Measurements from ENCODE around the gene LAMA5.

Gene LAMA5

DNA sequence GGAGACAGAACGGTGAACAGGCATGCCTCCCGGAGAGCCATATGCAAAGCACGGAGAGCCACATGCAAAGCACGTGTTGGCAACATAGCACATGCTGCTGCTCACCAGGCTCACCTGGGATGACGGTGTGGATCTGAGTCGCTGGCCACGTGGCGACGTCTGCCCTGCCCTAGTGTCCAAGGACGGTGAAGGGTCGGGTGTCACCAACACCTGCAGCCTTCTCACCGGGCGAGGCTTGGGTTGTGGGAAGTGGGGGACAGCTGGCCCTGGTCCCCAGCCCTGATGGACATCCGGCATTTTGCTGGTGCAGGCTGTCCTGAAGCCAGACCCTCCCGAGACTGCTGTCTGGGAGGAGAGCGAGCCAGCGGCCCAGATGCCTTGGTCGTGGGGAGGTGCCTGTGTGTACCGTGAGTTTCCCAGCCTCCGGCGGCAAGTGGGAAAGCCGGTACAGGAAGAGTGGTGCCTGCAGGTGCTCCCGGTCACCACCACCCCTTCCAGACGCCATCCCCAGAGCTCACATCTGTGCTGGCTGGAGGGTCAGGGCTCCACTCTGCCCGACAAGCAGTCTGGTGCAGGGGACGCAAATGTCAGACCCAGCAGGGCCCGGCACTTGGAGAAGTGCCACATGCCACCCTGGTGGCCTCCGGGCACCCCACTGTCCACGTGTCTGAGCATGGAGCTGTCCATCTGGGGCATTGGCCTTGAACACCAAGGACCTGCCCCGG, 70.2 kb downstream of the LAMA5 start:
- no peak overlapping the region for H3K56ac ChIP-seq (ENCODE audit: low read length)
- no peak overlapping the region for H2BK5ac ChIP-seq (ENCODE audit: low read length)
- H3K27ac ChIP-seq (ENCODE audit: low read depth, low read length), result no peak overlapping the region
- no peaks in the 10 kb centered on the region for H3K4me1 ChIP-seq (ENCODE audit: control insufficient read depth, low read depth, low read length)
- no peak overlapping the region for H4K8ac ChIP-seq (ENCODE audit: low read depth, low read length)
- no CpG with 5 or more reads among the region's 30 CpGs for WGBS (ENCODE audit: extremely low coverage, insufficient coverage, low lambda C conversion rate)
- no peak overlapping the region for H3K4me2 ChIP-seq (ENCODE audit: low read length)
- no peak for DNase-seq
- H3K4me3 ChIP-seq (ENCODE audit: low read length), result no peak overlapping the region
- peaks cover 10% of the 10 kb centered on the region for H3K36me3 ChIP-seq (ENCODE audit: control insufficient read depth, insufficient read depth, low read length)
- no peaks in the 10 kb centered on the region for H3K27me3 ChIP-seq (ENCODE audit: insufficient read depth, low read length, poor library complexity)
- H3K23ac ChIP-seq (ENCODE audit: low read length), result no peak overlapping the region
- no peaks in the 10 kb centered on the region for H3K79me2 ChIP-seq (ENCODE audit: control insufficient read depth, insufficient read depth, low read length)
- H3K4ac ChIP-seq (ENCODE audit: low read depth, low read length), result no peak overlapping the region
- H4K5ac ChIP-seq (ENCODE audit: low read length), result no peak overlapping the region
- H3K18ac ChIP-seq (ENCODE audit: low read length), result no peak overlapping the region
- H3K9ac ChIP-seq (ENCODE audit: low read length), result no peak overlapping the region
- H2BK120ac ChIP-seq (ENCODE audit: low read depth, low read length), result no peak overlapping the region
- no peak overlapping the region for H2AK5ac ChIP-seq (ENCODE audit: low read length)
- no peaks in the 10 kb centered on the region for H3K79me1 ChIP-seq (ENCODE audit: low read length)
- H2BK15ac ChIP-seq (replicated peaks; ENCODE audit: low read depth), result no peak overlapping the region

DNA sequence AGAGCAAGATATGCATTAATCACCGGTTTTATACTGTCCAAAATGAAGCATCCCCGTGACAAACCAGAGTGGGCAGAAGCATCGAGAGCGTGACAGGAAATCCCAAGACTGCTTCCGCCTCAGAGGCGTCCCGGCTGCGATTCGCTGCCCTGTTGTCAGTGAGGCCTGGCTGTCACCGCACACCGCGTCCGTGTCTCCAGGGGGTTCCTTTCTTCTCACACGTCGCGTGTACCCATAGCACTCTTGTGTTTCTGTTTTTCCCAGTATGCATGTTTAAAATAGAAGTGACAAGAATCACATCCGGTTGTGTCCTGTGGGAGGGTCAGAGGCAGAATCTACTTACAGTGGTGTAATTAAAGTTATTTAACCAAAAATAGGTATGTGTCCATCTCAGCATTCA, 72.6 kb downstream of the LAMA5 start:
- Histone ChIP-seq H3K4me3 (ENCODE audit: low read length) (no peak overlapping the region), H3K18ac (ENCODE audit: low read length) (no peak overlapping the region), H2BK120ac (ENCODE audit: low read depth, low read length) (no peak overlapping the region), H2AK5ac (ENCODE audit: low read length) (no peak overlapping the region), H3K79me1 (ENCODE audit: low read length) (no peaks in the 10 kb centered on the region), H4K8ac (ENCODE audit: low read depth, low read length) (no peak overlapping the region), H3K27me3 (ENCODE audit: insufficient read depth, low read length, poor library complexity) (no peaks in the 10 kb centered on the region), H2BK5ac (ENCODE audit: low read length) (no peak overlapping the region), H3K4me1 (ENCODE audit: control insufficient read depth, low read depth, low read length) (no peaks in the 10 kb centered on the region), H3K4me2 (ENCODE audit: low read length) (no peak overlapping the region), H3K9ac (ENCODE audit: low read length) (no peak overlapping the region), H3K27ac (ENCODE audit: low read depth, low read length) (no peak overlapping the region), H2BK15ac (replicated peaks; ENCODE audit: low read depth) (no peak overlapping the region), H3K23ac (ENCODE audit: low read length) (no peak overlapping the region), H3K79me2 (ENCODE audit: control insufficient read depth, insufficient read depth, low read length) (no peaks in the 10 kb centered on the region), H3K56ac (ENCODE audit: low read length) (no peak overlapping the region), H3K36me3 (ENCODE audit: control insufficient read depth, insufficient read depth, low read length) (peaks cover 10% of the 10 kb centered on the region), H3K4ac (ENCODE audit: low read depth, low read length) (no peak overlapping the region), H4K5ac (ENCODE audit: low read length) (no peak overlapping the region)
- WGBS (ENCODE audit: extremely low coverage, insufficient coverage, low lambda C conversion rate), result no CpG with 5 or more reads among the region's 17 CpGs
- no peak for DNase-seq

DNA sequence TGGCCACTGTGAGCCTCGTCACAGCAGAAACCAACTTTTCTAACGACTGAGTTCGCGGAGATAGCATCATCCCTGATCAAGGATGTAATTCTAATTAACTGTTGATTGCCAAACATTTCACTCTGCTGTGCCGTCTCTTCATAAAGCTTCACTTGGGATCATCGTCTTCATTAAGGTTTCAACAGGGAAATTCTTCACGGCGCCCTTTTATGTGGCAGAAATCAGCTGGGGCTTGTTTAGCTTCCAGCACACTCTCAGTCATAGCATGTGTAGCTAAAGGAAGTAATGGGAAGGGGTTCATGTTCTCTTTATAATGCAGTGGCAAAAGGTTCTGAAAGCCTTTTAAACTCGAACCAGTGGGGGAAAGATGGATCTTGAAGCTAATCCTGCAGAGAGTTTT, 73.2 kb downstream of the LAMA5 start:
- Histone ChIP-seq H3K4me2 (ENCODE audit: low read length) (no peak overlapping the region), H3K18ac (ENCODE audit: low read length) (no peak overlapping the region), H2BK5ac (ENCODE audit: low read length) (no peak overlapping the region), H3K4me1 (ENCODE audit: control insufficient read depth, low read depth, low read length) (no peaks in the 10 kb centered on the region), H3K27ac (ENCODE audit: low read depth, low read length) (no peak overlapping the region), H2AK5ac (ENCODE audit: low read length) (no peak overlapping the region), H3K4me3 (ENCODE audit: low read length) (no peak overlapping the region), H4K5ac (ENCODE audit: low read length) (no peak overlapping the region), H3K9ac (ENCODE audit: low read length) (no peak overlapping the region), H3K27me3 (ENCODE audit: insufficient read depth, low read length, poor library complexity) (no peaks in the 10 kb centered on the region), H3K23ac (ENCODE audit: low read length) (no peak overlapping the region), H3K79me2 (ENCODE audit: control insufficient read depth, insufficient read depth, low read length) (no peaks in the 10 kb centered on the region), H3K79me1 (ENCODE audit: low read length) (no peaks in the 10 kb centered on the region), H3K4ac (ENCODE audit: low read depth, low read length) (no peak overlapping the region), H4K8ac (ENCODE audit: low read depth, low read length) (no peak overlapping the region), H2BK120ac (ENCODE audit: low read depth, low read length) (no peak overlapping the region), H3K36me3 (ENCODE audit: control insufficient read depth, insufficient read depth, low read length) (peaks cover 10% of the 10 kb centered on the region), H3K56ac (ENCODE audit: low read length) (no peak overlapping the region), H2BK15ac (replicated peaks; ENCODE audit: low read depth) (no peak overlapping the region)
- no CpG with 5 or more reads among the region's 9 CpGs for WGBS (ENCODE audit: extremely low coverage, insufficient coverage, low lambda C conversion rate)
- DNase-seq, result no peak

DNA sequence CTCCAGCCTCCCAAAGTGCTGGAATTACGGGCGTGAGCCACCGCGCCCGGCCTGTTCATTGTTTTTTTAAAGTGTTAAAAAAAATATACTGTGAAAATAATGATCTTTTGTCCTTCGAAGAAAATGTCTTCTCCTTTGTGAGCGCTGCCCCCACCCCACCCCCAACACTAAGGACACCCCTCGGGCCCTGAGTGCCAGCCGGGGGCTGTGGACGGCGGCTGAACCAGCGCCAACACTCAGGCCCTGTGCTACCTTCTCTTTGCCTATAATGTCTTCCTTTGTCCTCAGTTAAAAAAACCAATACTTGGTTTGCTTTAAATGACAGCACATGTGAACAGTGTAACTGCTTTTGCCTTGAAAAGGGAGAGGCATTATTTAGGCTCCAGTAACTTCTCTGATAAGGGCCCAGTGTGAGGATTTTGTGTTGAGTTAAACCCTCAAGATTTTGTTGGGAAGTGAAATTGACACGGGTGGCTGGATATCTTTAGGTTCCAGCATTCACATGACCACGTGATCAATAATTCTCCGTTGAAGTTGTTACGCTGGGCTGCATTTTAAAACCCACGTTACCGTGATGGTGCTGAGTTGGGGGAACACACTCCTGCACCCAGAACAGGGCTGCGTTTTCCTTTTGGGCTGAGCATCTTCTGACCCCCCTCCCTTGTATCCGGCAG, 73.9 kb downstream of the LAMA5 start:
- H4K8ac ChIP-seq (ENCODE audit: low read depth, low read length), result no peak overlapping the region
- no peaks in the 10 kb centered on the region for H3K27me3 ChIP-seq (ENCODE audit: insufficient read depth, low read length, poor library complexity)
- H4K5ac ChIP-seq (ENCODE audit: low read length), result no peak overlapping the region
- H2AK5ac ChIP-seq (ENCODE audit: low read length), result no peak overlapping the region
- no peak overlapping the region for H3K56ac ChIP-seq (ENCODE audit: low read length)
- no peak for DNase-seq
- no peaks in the 10 kb centered on the region for H3K79me1 ChIP-seq (ENCODE audit: low read length)
- no peak overlapping the region for H3K18ac ChIP-seq (ENCODE audit: low read length)
- H3K4me3 ChIP-seq (ENCODE audit: low read length), result no peak overlapping the region
- no peak overlapping the region for H2BK15ac ChIP-seq (replicated peaks; ENCODE audit: low read depth)
- no peak overlapping the region for H3K4ac ChIP-seq (ENCODE audit: low read depth, low read length)
- WGBS (ENCODE audit: extremely low coverage, insufficient coverage, low lambda C conversion rate), result no CpG with 5 or more reads among the region's 20 CpGs
- no peak overlapping the region for H3K4me2 ChIP-seq (ENCODE audit: low read length)
- no peaks in the 10 kb centered on the region for H3K79me2 ChIP-seq (ENCODE audit: control insufficient read depth, insufficient read depth, low read length)
- H3K27ac ChIP-seq (ENCODE audit: low read depth, low read length), result no peak overlapping the region
- H3K23ac ChIP-seq (ENCODE audit: low read length), result no peak overlapping the region
- no peak overlapping the region for H2BK5ac ChIP-seq (ENCODE audit: low read length)
- no peak overlapping the region for H2BK120ac ChIP-seq (ENCODE audit: low read depth, low read length)
- H3K9ac ChIP-seq (ENCODE audit: low read length), result no peak overlapping the region
- peaks cover 10% of the 10 kb centered on the region for H3K36me3 ChIP-seq (ENCODE audit: control insufficient read depth, insufficient read depth, low read length)
- no peaks in the 10 kb centered on the region for H3K4me1 ChIP-seq (ENCODE audit: control insufficient read depth, low read depth, low read length)

DNA sequence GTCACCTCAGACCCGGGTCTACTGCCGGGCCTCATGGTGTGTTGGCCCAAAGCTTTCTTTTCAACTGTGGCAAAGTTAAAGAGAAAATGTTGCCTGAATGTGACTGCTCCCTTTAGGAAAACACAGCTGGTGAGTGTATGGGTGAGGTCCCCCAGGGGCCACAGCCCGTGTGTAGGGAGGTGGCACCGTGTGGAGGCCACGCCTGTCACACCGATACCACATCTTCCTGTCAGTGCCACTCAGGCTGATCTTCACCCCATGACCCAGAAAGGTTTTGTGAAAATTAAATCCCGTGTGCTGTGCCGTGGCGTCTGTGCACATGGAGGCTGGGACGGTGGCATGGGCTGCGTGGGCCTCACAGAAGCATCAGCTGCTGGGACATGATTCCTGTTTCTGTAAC, 75.0 kb downstream of the LAMA5 start:
- H3K4me3 ChIP-seq (ENCODE audit: low read length), result no peak overlapping the region
- no peak overlapping the region for H2BK120ac ChIP-seq (ENCODE audit: low read depth, low read length)
- H3K4ac ChIP-seq (ENCODE audit: low read depth, low read length), result no peak overlapping the region
- WGBS (ENCODE audit: extremely low coverage, insufficient coverage, low lambda C conversion rate), result no CpG with 5 or more reads among the region's 11 CpGs
- H3K18ac ChIP-seq (ENCODE audit: low read length), result no peak overlapping the region
- H2AK5ac ChIP-seq (ENCODE audit: low read length), result no peak overlapping the region
- H3K79me2 ChIP-seq (ENCODE audit: control insufficient read depth, insufficient read depth, low read length), result no peaks in the 10 kb centered on the region
- H3K9ac ChIP-seq (ENCODE audit: low read length), result no peak overlapping the region
- no peak overlapping the region for H4K5ac ChIP-seq (ENCODE audit: low read length)
- no peak overlapping the region for H2BK5ac ChIP-seq (ENCODE audit: low read length)
- DNase-seq, result no peak
- H3K27me3 ChIP-seq (ENCODE audit: insufficient read depth, low read length, poor library complexity), result no peaks in the 10 kb centered on the region
- no peak overlapping the region for H3K23ac ChIP-seq (ENCODE audit: low read length)
- H3K4me2 ChIP-seq (ENCODE audit: low read length), result no peak overlapping the region
- H3K27ac ChIP-seq (ENCODE audit: low read depth, low read length), result no peak overlapping the region
- H4K8ac ChIP-seq (ENCODE audit: low read depth, low read length), result no peak overlapping the region
- H3K4me1 ChIP-seq (ENCODE audit: control insufficient read depth, low read depth, low read length), result no peaks in the 10 kb centered on the region
- no peak overlapping the region for H2BK15ac ChIP-seq (replicated peaks; ENCODE audit: low read depth)
- peaks cover 10% of the 10 kb centered on the region for H3K36me3 ChIP-seq (ENCODE audit: control insufficient read depth, insufficient read depth, low read length)
- no peak overlapping the region for H3K56ac ChIP-seq (ENCODE audit: low read length)
- H3K79me1 ChIP-seq (ENCODE audit: low read length), result no peaks in the 10 kb centered on the region
